HCT116 (cell line): Measurements from ENCODE around the gene PLAGL1. TPM values are rescaled to one million over a fixed set of nuclear protein-coding genes. Genes with fewer than 3 reads are reported as not detected.

Experiments
- ATAC-seq: fragments of 200-7000 bp; cut with Tn5 transposase; 2 replicates; pipeline ENCODE4 v1.9.1; 2020; ENCODE audit warnings: mild to moderate bottlenecking, moderate library complexity
- BruUV-seq: library from RNA; stranded (reverse); fragments of 400-500 nt; replicated peaks from 2 replicates; lab custom pipeline; 2021; lab: Mats Ljungman, UMichigan
- CTCF ChIA-PET: fragments of 300-600 bp; sonication (Branson Sonifier 250); formaldehyde crosslinking; loops from one replicate; lab custom pipeline; 2021; ENCODE audit warnings: antibody characterized with exemption; lab: Charles Lee
- POLR2A ChIA-PET: fragments of 300-600, 350-600 bp; sonication (Branson Sonifier 250); formaldehyde crosslinking; loops from one replicate; lab custom pipeline; 2021; ENCODE audit warnings: antibody characterized with exemption; lab: Charles Lee
- RAD21 ChIA-PET, 2 experiments: fragments of 300-600 bp; sonication (Branson Sonifier 250); formaldehyde crosslinking; loops; one replicate each; lab custom pipeline; 2023; ENCODE audit warnings: low total read pairs in 2 of 2; ENCODE audit not compliant: uncharacterized antibody in 2 of 2, unreplicated experiment in 2 of 2, low non-redundant PET in 1 of 2; lab: Charles Lee
- DNase-seq: peaks from one replicate; pipeline ENCODE4 v3.0.0-alpha.2; 2010; ENCODE audit warnings: low read depth, low spot score
- H2AFZ ChIP-seq: fragments of 200-600 bp; shearing (Covaris generic), sonication (generic); 2 replicates; pipeline ENCODE4 v1.6.1; 2017; ENCODE audit warnings: low read depth, mixed run types, mixed read lengths, antibody characterized with exemption, low read length; ENCODE audit not compliant: poor library complexity, severe bottlenecking
- H3K27ac ChIP-seq: 2 replicates; pipeline ENCODE4 v1.5.1; 2012; ENCODE audit warnings: low read depth, low read length
- H3K27me3 ChIP-seq: fragments of 200-600 bp; sonication (generic); 2 replicates; pipeline ENCODE4 v1.6.1; 2016; ENCODE audit warnings: mixed run types, low read length, mixed read lengths; ENCODE audit not compliant: insufficient read depth
- H3K36me3 ChIP-seq, 2 experiments: fragments of 200-500 bp in 1 of 2; fragments of 200-600 bp in 1 of 2; sonication (Bioruptor generic) in 1 of 2; sonication (generic) in 1 of 2; 2 replicates each; pipeline versions ENCODE4 v1.5.1 to v1.6.1; 2014 to 2016; ENCODE audit warnings: low read length in 2 of 2, inconsistent platforms in 1 of 2, mixed read lengths in 1 of 2, mixed run types in 1 of 2; ENCODE audit not compliant: insufficient read depth in 2 of 2, control insufficient read depth in 1 of 2
- H3K4me1 ChIP-seq, 2 experiments: fragments of 200-600 bp in 1 of 2; sonication (generic) in 1 of 2; 2 replicates each; pipeline versions ENCODE4 v1.5.1 to v1.6.1; 2012 to 2017; ENCODE audit warnings: low read length in 2 of 2, inconsistent platforms in 1 of 2, mild to moderate bottlenecking in 1 of 2, mixed read lengths in 1 of 2, mixed run types in 1 of 2, moderate library complexity in 1 of 2; ENCODE audit not compliant: insufficient read depth in 2 of 2, control insufficient read depth in 1 of 2
- H3K4me2 ChIP-seq: fragments of 200-600 bp; sonication (generic); 2 replicates; pipeline ENCODE4 v1.6.1; 2017; ENCODE audit warnings: mixed run types, low read length, mixed read lengths
- H3K4me3 ChIP-seq, 2 experiments: fragments of 200-600 bp in 1 of 2; sonication (generic) in 1 of 2; replicated peaks in 1 of 2; 2 replicates each; pipeline ENCODE4 v1.5.1; 2011 to 2016; ENCODE audit warnings: low read length in 2 of 2, control low read depth in 1 of 2, low read depth in 1 of 2, mild to moderate bottlenecking in 1 of 2, mixed read lengths in 1 of 2, mixed run types in 1 of 2
- H3K79me2 ChIP-seq: fragments of 200-600 bp; sonication (generic); 2 replicates; pipeline ENCODE4 v1.6.1; 2017; ENCODE audit warnings: mild to moderate bottlenecking, mixed run types, low read length, moderate library complexity, mixed read lengths; ENCODE audit not compliant: insufficient read depth
- H3K9ac ChIP-seq: fragments of 200-600 bp; sonication (generic); 2 replicates; pipeline ENCODE4 v1.6.1; 2016; ENCODE audit warnings: low read length, mixed read lengths
- H3K9me2 ChIP-seq: fragments of 200-600 bp; sonication (generic), shearing (Covaris generic); 2 replicates; pipeline ENCODE4 v1.6.1; 2017; ENCODE audit warnings: mixed run types, mild to moderate bottlenecking, moderate library complexity; ENCODE audit not compliant: insufficient read depth
- H3K9me3 ChIP-seq, 2 experiments: fragments of 200-500 bp in 1 of 2; fragments of 200-600 bp in 1 of 2; sonication (Bioruptor generic) in 1 of 2; sonication (generic) in 1 of 2; 2 replicates each; pipeline ENCODE4 v1.6.1; 2014 to 2017; ENCODE audit warnings: low read length in 2 of 2, mixed read lengths in 2 of 2, inconsistent platforms in 1 of 2, low read depth in 1 of 2, mild to moderate bottlenecking in 1 of 2, mixed run types in 1 of 2, moderate library complexity in 1 of 2; ENCODE audit not compliant: control insufficient read depth in 1 of 2, insufficient read depth in 1 of 2
- H4K20me1 ChIP-seq: fragments of 200-600 bp; sonication (generic), shearing (Covaris generic); 2 replicates; pipeline ENCODE4 v1.6.1; 2017; ENCODE audit warnings: mixed run types, mild to moderate bottlenecking, moderate library complexity; ENCODE audit not compliant: insufficient read depth
- ATF3 ChIP-seq: IDR thresholded peaks from 2 replicates; pipeline ENCODE4 v1.6.1; 2012
- CBX3 ChIP-seq: IDR thresholded peaks from 2 replicates; pipeline ENCODE4 v1.6.1; 2012; ENCODE audit warnings: low read depth
- CEBPB ChIP-seq: IDR thresholded peaks from 2 replicates; pipeline ENCODE4 v1.6.1; 2012; ENCODE audit warnings: low read depth
- CTCF ChIP-seq, 3 experiments: fragments of 200-600 bp in 1 of 3; sonication (generic) in 1 of 3; IDR thresholded peaks in 2 of 3; conservative IDR thresholded peaks in 1 of 3; 2 replicates each; pipeline ENCODE4 v1.5.1; 2012 to 2017; ENCODE audit warnings: low read depth in 2 of 3, low read length in 2 of 3, antibody characterized with exemption in 1 of 3, borderline replicate concordance in 1 of 3, control low read depth in 1 of 3, mild to moderate bottlenecking in 1 of 3, mixed read lengths in 1 of 3, mixed run types in 1 of 3, moderate library complexity in 1 of 3; ENCODE audit not compliant: insufficient read depth in 1 of 3
- EGR1 ChIP-seq: IDR thresholded peaks from 2 replicates; pipeline ENCODE4 v1.6.1; 2012; ENCODE audit warnings: low read depth
- ELF1 ChIP-seq: IDR thresholded peaks from 2 replicates; pipeline ENCODE4 v1.6.1; 2012; ENCODE audit warnings: low read depth, borderline replicate concordance
- EZH2 ChIP-seq: fragments of 200-600 bp; sonication (generic); IDR thresholded peaks from 2 replicates; pipeline ENCODE4 v1.6.1; 2017; ENCODE audit warnings: antibody characterized with exemption, mixed run types
- EZH2phosphoT487 ChIP-seq: fragments of 200-600 bp; IDR thresholded peaks from 2 replicates; pipeline ENCODE4 v1.6.1; 2018; ENCODE audit warnings: antibody characterized with exemption, borderline replicate concordance
- FOSL1 ChIP-seq: IDR thresholded peaks from 2 replicates; pipeline ENCODE4 v1.6.1; 2012; ENCODE audit warnings: low read depth
- JUND ChIP-seq: IDR thresholded peaks from 2 replicates; pipeline ENCODE4 v1.6.1; 2012
- POLR2A ChIP-seq: IDR thresholded peaks from 2 replicates; pipeline ENCODE4 v1.7.0; 2011; ENCODE audit warnings: borderline replicate concordance; ENCODE audit not compliant: insufficient read depth, insufficient read length; ENCODE audit errors: extremely low read depth
- POLR2AphosphoS5 ChIP-seq: IDR thresholded peaks from 2 replicates; pipeline ENCODE4 v1.6.1; 2011; ENCODE audit warnings: mild to moderate bottlenecking, low read depth, low read length, moderate library complexity
- RAD21 ChIP-seq: IDR thresholded peaks from 2 replicates; pipeline ENCODE4 v1.6.1; 2012; ENCODE audit warnings: low read depth, mild to moderate bottlenecking
- SRF ChIP-seq: IDR thresholded peaks from 2 replicates; pipeline ENCODE4 v1.6.1; 2012; ENCODE audit warnings: low read depth
- TCF7L2 ChIP-seq: IDR thresholded peaks from 2 replicates; pipeline ENCODE4 v1.7.0; 2011; ENCODE audit warnings: borderline replicate concordance, inconsistent platforms; ENCODE audit not compliant: insufficient read depth, insufficient read length; ENCODE audit errors: extremely low read depth
- ZBTB33 ChIP-seq: IDR thresholded peaks from 2 replicates; pipeline ENCODE4 v1.6.1; 2011; ENCODE audit warnings: mild to moderate bottlenecking, low read length, moderate library complexity; ENCODE audit not compliant: insufficient replicate concordance; ENCODE audit errors: extremely low read depth
- ZFX ChIP-seq: fragments of 450-650 bp; IDR thresholded peaks from 2 replicates; pipeline ENCODE4 v1.6.1; 2017
- intact Hi-C: fragments of 100-400 bp; cut with micrococcal nuclease; formaldehyde crosslinking; loops from 2 replicates; pipeline ENCODE4 v1.10.0; 2022
- total RNA-seq: library from RNA; stranded (reverse); gene quantifications from one replicate; pipeline ENCODE4 v1.2.1, GENCODE V29; 2021; ENCODE audit not compliant: unreplicated experiment
- TF ChIP-seq, protein P1 (sequence below): IDR thresholded peaks from 2 replicates; pipeline ENCODE4 v1.6.1; 2012
- TF ChIP-seq, protein P2 (sequence below): IDR thresholded peaks from 2 replicates; pipeline ENCODE4 v1.6.1; 2012; ENCODE audit warnings: low read depth

The PLAGL1 gene
- total RNA-seq, 1 experiment from 2014 or later: 35.6 TPM

- CTCF ChIA-PET: no interaction called here
- Histone ChIP-seq H3K9me2 (no peaks in the 10 kb centered on the region), H3K4me2 (no peak overlapping the region), H3K79me2 (no peaks in the 10 kb centered on the region), H2AFZ (no peak overlapping the region), H3K4me1 (no peaks in the 10 kb centered on the region), H4K20me1 (no peaks in the 10 kb centered on the region), H3K27ac (no peak overlapping the region), H3K9me3 (no peaks in the 10 kb centered on the region), H3K9ac (no peak overlapping the region), H3K36me3 (no peaks in the 10 kb centered on the region), H3K4me3 (no peak overlapping the region), H3K27me3 (no peaks in the 10 kb centered on the region)
- RAD21 ChIA-PET: no interaction called here
- ATAC-seq (no peak), DNase-seq (no peak)
- intact Hi-C loops: no loop called here
- TF ChIP-seq CBX3 (no peak), ZFX (no peak), JUND (no peak), EGR1 (no peak), CEBPB (no peak), TCF7L2 (no peak), EZH2phosphoT487 (no peak), FOSL1 (no peak), ZBTB33 (no peak), RAD21 (no peak), ELF1 (no peak), POLR2AphosphoS5 (no peak), SRF (no peak), POLR2A (no peak), EZH2 (no peak), CTCF (IDR thresholded peaks at IDR 0.05 in 2 of 3, conservative IDR thresholded peaks at IDR 0.05 in 1 of 3; ENCODE audit: borderline replicate concordance in 1 of 3, insufficient read depth in 1 of 3, low read depth in 2 of 3, low read length in 2 of 3) (no peak), ATF3 (no peak)
- TF ChIP-seq, protein P1, sequence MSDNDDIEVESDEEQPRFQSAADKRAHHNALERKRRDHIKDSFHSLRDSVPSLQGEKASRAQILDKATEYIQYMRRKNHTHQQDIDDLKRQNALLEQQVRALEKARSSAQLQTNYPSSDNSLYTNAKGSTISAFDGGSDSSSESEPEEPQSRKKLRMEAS: no peak
- TF ChIP-seq, protein P2, sequence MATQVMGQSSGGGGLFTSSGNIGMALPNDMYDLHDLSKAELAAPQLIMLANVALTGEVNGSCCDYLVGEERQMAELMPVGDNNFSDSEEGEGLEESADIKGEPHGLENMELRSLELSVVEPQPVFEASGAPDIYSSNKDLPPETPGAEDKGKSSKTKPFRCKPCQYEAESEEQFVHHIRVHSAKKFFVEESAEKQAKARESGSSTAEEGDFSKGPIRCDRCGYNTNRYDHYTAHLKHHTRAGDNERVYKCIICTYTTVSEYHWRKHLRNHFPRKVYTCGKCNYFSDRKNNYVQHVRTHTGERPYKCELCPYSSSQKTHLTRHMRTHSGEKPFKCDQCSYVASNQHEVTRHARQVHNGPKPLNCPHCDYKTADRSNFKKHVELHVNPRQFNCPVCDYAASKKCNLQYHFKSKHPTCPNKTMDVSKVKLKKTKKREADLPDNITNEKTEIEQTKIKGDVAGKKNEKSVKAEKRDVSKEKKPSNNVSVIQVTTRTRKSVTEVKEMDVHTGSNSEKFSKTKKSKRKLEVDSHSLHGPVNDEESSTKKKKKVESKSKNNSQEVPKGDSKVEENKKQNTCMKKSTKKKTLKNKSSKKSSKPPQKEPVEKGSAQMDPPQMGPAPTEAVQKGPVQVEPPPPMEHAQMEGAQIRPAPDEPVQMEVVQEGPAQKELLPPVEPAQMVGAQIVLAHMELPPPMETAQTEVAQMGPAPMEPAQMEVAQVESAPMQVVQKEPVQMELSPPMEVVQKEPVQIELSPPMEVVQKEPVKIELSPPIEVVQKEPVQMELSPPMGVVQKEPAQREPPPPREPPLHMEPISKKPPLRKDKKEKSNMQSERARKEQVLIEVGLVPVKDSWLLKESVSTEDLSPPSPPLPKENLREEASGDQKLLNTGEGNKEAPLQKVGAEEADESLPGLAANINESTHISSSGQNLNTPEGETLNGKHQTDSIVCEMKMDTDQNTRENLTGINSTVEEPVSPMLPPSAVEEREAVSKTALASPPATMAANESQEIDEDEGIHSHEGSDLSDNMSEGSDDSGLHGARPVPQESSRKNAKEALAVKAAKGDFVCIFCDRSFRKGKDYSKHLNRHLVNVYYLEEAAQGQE: no peak
- POLR2A ChIA-PET: no interaction called here
- BruUV-seq: no TSS peak
These were observed 95.4 kb downstream of the PLAGL1 start for GRCh38 chr6:143912671-143913070.
